Measurements from ENCODE around the gene ITGB2.

Gene ITGB2

GRCh38 chr21:44850905-44851657, 69.6 kb downstream of the ITGB2 start:
- H3K4me1 ChIP-seq (ENCODE audit: insufficient read depth, low read length, poor library complexity, severe bottlenecking) = no peaks in the 10 kb centered on the region
- no peaks in the 10 kb centered on the region for H3K9me2 ChIP-seq (replicated peaks; ENCODE audit: low read depth, low read length)
- H3K4me2 ChIP-seq (ENCODE audit: low read depth, low read length, poor library complexity, severe bottlenecking) = no peak overlapping the region
- H3K9ac ChIP-seq (ENCODE audit: low read depth, low read length, poor library complexity, severe bottlenecking) = no peak overlapping the region
- peaks cover 73% of the 10 kb centered on the region for H3K36me3 ChIP-seq (ENCODE audit: insufficient read depth, low read length)
- H3K27me3 ChIP-seq (ENCODE audit: insufficient read depth, low read length, poor library complexity, severe bottlenecking) = no peaks in the 10 kb centered on the region
- peaks cover 21% of the 10 kb centered on the region for H4K20me1 ChIP-seq (ENCODE audit: insufficient read depth, low read length, poor library complexity, severe bottlenecking)
- no peak overlapping the region for H3K4me3 ChIP-seq (ENCODE audit: low read length, poor library complexity, severe bottlenecking)
- no peak overlapping the region for H2AFZ ChIP-seq (ENCODE audit: low read length)
- peaks cover 32% of the 10 kb centered on the region; the same call in 1 of the 2 replicates for H3K79me2 ChIP-seq (ENCODE audit: insufficient read depth, low read length)
- no peaks in the 10 kb centered on the region for H3K9me3 ChIP-seq (ENCODE audit: insufficient read depth, low read depth, low read length)
- TF ChIP-seq CTCF (conservative IDR thresholded peaks at IDR 0.05; ENCODE audit: low read length) (no peak), EZH2phosphoT487 (IDR thresholded peaks at IDR 0.05; ENCODE audit: borderline replicate concordance) (no peak)
- no peaks in the 10 kb centered on the region for H3F3A ChIP-seq (ENCODE audit: low read depth)

GRCh38 chr21:44850208-44850800, 70.4 kb downstream of the ITGB2 start:
- no peak overlapping the region for H2AFZ ChIP-seq (ENCODE audit: low read length)
- peaks cover 65% of the 10 kb centered on the region for H3K36me3 ChIP-seq (ENCODE audit: insufficient read depth, low read length)
- no peak overlapping the region for H3K4me3 ChIP-seq (ENCODE audit: low read length, poor library complexity, severe bottlenecking)
- no peaks in the 10 kb centered on the region for H3K4me1 ChIP-seq (ENCODE audit: insufficient read depth, low read length, poor library complexity, severe bottlenecking)
- no peaks in the 10 kb centered on the region for H3K9me2 ChIP-seq (replicated peaks; ENCODE audit: low read depth, low read length)
- peaks cover 19% of the 10 kb centered on the region for H4K20me1 ChIP-seq (ENCODE audit: insufficient read depth, low read length, poor library complexity, severe bottlenecking)
- H3K4me2 ChIP-seq (ENCODE audit: low read depth, low read length, poor library complexity, severe bottlenecking) = no peak overlapping the region
- H3K79me2 ChIP-seq (ENCODE audit: insufficient read depth, low read length) = peaks cover 26% of the 10 kb centered on the region; the same call in 1 of the 2 replicates
- no peaks in the 10 kb centered on the region for H3K9me3 ChIP-seq (ENCODE audit: insufficient read depth, low read depth, low read length)
- TF ChIP-seq CTCF (conservative IDR thresholded peaks at IDR 0.05; ENCODE audit: low read length) = no peak
- TF ChIP-seq EZH2phosphoT487 (IDR thresholded peaks at IDR 0.05; ENCODE audit: borderline replicate concordance) = no peak
- no peak overlapping the region for H3K9ac ChIP-seq (ENCODE audit: low read depth, low read length, poor library complexity, severe bottlenecking)
- H3K27me3 ChIP-seq (ENCODE audit: insufficient read depth, low read length, poor library complexity, severe bottlenecking) = no peaks in the 10 kb centered on the region
- H3F3A ChIP-seq (ENCODE audit: low read depth) = no peaks in the 10 kb centered on the region

DNA sequence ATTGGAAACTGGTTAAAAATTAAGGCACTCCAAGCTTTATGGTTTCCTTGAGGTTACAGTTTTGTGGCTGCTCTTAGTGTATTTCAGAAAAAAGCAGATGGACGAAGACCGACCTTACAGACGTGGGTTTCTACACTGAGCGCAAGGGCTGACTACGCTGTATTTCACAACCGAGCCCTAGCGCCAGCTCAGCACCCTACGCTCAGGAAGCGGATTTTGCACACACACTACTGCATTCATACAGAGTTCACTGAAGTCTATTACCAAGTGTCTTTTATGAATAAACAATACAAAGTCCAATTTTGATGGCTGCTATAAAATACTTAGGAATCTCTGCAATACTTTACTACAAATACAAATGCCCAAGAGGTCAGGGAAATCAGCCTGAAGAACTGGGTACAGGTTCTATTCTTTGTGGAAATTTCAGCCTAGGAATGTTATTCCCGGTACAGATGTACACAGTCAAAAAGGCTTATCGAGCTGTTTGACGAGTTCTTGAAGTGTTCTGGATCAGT, 71.0 kb downstream of the ITGB2 start:
- peaks cover 59% of the 10 kb centered on the region for H3K36me3 ChIP-seq (ENCODE audit: insufficient read depth, low read length)
- H3K27me3 ChIP-seq (ENCODE audit: insufficient read depth, low read length, poor library complexity, severe bottlenecking) = no peaks in the 10 kb centered on the region
- TF ChIP-seq CTCF (conservative IDR thresholded peaks at IDR 0.05; ENCODE audit: low read length) (no peak), EZH2phosphoT487 (IDR thresholded peaks at IDR 0.05; ENCODE audit: borderline replicate concordance) (no peak)

More for the DNA sequence above, 71.0 kb downstream of the ITGB2 start:
- H3K79me2 ChIP-seq (ENCODE audit: insufficient read depth, low read length) = peaks cover 21% of the 10 kb centered on the region; the same call in 1 of the 2 replicates
- peaks cover 17% of the 10 kb centered on the region for H4K20me1 ChIP-seq (ENCODE audit: insufficient read depth, low read length, poor library complexity, severe bottlenecking)
- H3K4me3 ChIP-seq (ENCODE audit: low read length, poor library complexity, severe bottlenecking) = no peak overlapping the region
- H3K4me2 ChIP-seq (ENCODE audit: low read depth, low read length, poor library complexity, severe bottlenecking) = no peak overlapping the region
- no peaks in the 10 kb centered on the region for H3K9me2 ChIP-seq (replicated peaks; ENCODE audit: low read depth, low read length)
- H3K4me1 ChIP-seq (ENCODE audit: insufficient read depth, low read length, poor library complexity, severe bottlenecking) = no peaks in the 10 kb centered on the region
- H2AFZ ChIP-seq (ENCODE audit: low read length) = no peak overlapping the region
- H3K9me3 ChIP-seq (ENCODE audit: insufficient read depth, low read depth, low read length) = no peaks in the 10 kb centered on the region
- no peaks in the 10 kb centered on the region for H3F3A ChIP-seq (ENCODE audit: low read depth)
- no peak overlapping the region for H3K9ac ChIP-seq (ENCODE audit: low read depth, low read length, poor library complexity, severe bottlenecking)

All from Loucy (cell line).